GM10266 (cell line): Measurements from ENCODE around the gene ABLIM1.

Experiments
- DNase-seq: peaks from one replicate; pipeline ENCODE4 v3.0.0; 2012; ENCODE audit errors: extremely low spot score
- CTCF ChIP-seq: IDR thresholded peaks from 2 replicates; pipeline ENCODE4 v1.5.1; 2012; ENCODE audit warnings: mild to moderate bottlenecking, low read depth; ENCODE audit not compliant: control insufficient read depth, insufficient read depth; ENCODE audit errors: missing control alignments

The ABLIM1 gene

GRCh38 chr10:114581071-114581470 is 77.0 kb downstream of the ABLIM1 start:
- no peak for DNase-seq
- TF ChIP-seq CTCF: no peak

GRCh38 chr10:114577133-114577532 is 80.9 kb downstream of the ABLIM1 start:
- no peak for DNase-seq
- TF ChIP-seq CTCF: no peak

GRCh38 chr10:114576716-114577115 is 81.4 kb downstream of the ABLIM1 start:
- TF ChIP-seq CTCF: no peak
- no peak for DNase-seq

- no peak for DNase-seq
- no peak for TF ChIP-seq CTCF
These were observed 82.0 kb downstream of the ABLIM1 start for GRCh38 chr10:114576132-114576487.

- DNase-seq: no peak
- TF ChIP-seq CTCF: no peak
These were observed 82.5 kb downstream of the ABLIM1 start for GRCh38 chr10:114575417-114576131.

GRCh38 chr10:114573330-114574045 is 84.6 kb downstream of the ABLIM1 start:
- no peak for DNase-seq
- TF ChIP-seq CTCF: no peak
